Smooth muscle cell (in vitro differentiated cells): ENCODE data around the gene RAP1GAP. TPM values are rescaled to one million over a fixed set of nuclear protein-coding genes. Genes with fewer than 3 reads are reported as not detected.

ENCODE experiments used
- DNase-seq: peaks from one replicate; lab custom pipeline; 2025; ENCODE audit not compliant: unreplicated experiment; lab: John Stamatoyannopoulos, UW
- H2AFZ ChIP-seq: fragments of 200-600 bp; sonication (generic); 2 replicates; pipeline ENCODE4 v1.6.0; 2016; ENCODE audit warnings: antibody characterized with exemption, low read depth, mild to moderate bottlenecking
- H3F3A ChIP-seq: fragments of 200-600 bp; sonication (generic); 2 replicates; pipeline ENCODE4 v1.6.0; 2017; ENCODE audit warnings: antibody characterized with exemption, low read depth
- H3K27ac ChIP-seq: fragments of 200-600 bp; sonication (generic); 2 replicates; pipeline ENCODE4 v1.5.1; 2016; ENCODE audit warnings: low read depth, mild to moderate bottlenecking
- H3K27me3 ChIP-seq: fragments of 200-600 bp; sonication (generic); 2 replicates; pipeline ENCODE4 v1.6.1; 2016; ENCODE audit warnings: low read depth, mild to moderate bottlenecking
- H3K36me3 ChIP-seq: fragments of 200-600 bp; sonication (generic); 2 replicates; pipeline ENCODE4 v1.5.1; 2016; ENCODE audit warnings: low read depth
- H3K4me1 ChIP-seq: fragments of 200-600 bp; sonication (generic); 2 replicates; pipeline ENCODE4 v1.5.1; 2016; ENCODE audit warnings: low read depth
- H3K4me2 ChIP-seq: fragments of 200-600 bp; sonication (generic); 2 replicates; pipeline ENCODE4 v1.6.0; 2016; ENCODE audit warnings: mild to moderate bottlenecking
- H3K4me3 ChIP-seq: fragments of 200-600 bp; sonication (generic); 2 replicates; pipeline ENCODE4 v1.5.1; 2016; ENCODE audit warnings: mild to moderate bottlenecking
- H3K79me2 ChIP-seq: fragments of 200-600 bp; sonication (generic); 2 replicates; pipeline ENCODE4 v1.6.0; 2016; ENCODE audit warnings: low read depth, mild to moderate bottlenecking
- H3K9ac ChIP-seq: fragments of 200-600 bp; sonication (generic); 2 replicates; pipeline ENCODE4 v1.6.0; 2016; ENCODE audit warnings: low read depth
- H3K9me3 ChIP-seq: fragments of 200-600 bp; sonication (generic); replicated peaks from 2 replicates; pipeline ENCODE4 v1.5.1; 2016; ENCODE audit warnings: low read depth
- H4K20me1 ChIP-seq: fragments of 200-600 bp; sonication (generic); 2 replicates; pipeline ENCODE4 v1.6.0; 2016; ENCODE audit warnings: low read depth
- CTCF ChIP-seq: fragments of 200-600 bp; sonication (generic); IDR thresholded peaks from 2 replicates; pipeline ENCODE4 v1.5.1; 2017; ENCODE audit warnings: borderline replicate concordance, mild to moderate bottlenecking, antibody characterized with exemption; ENCODE audit not compliant: insufficient read depth, poor library complexity, severe bottlenecking
- WGBS: methylation state at CpG from one replicate; pipeline ENCODE4 v1.1.7; 2016; ENCODE audit warnings: low lambda C conversion rate; 5-methylcytosine and 5-hydroxymethylcytosine counted together
- polyA plus RNA-seq: library from polyadenylated mRNA; unstranded; fragments of >200 nt; fragmentation: Nextera tagmentation; extraction: Ambion mirVana; gene quantifications from 2 replicates; pipeline ENCODE4 v1.2.1, GENCODE V29; 2016
- total RNA-seq: library from RNA; depleted of rRNA; stranded (reverse); fragments of >200 nt; gene quantifications from 2 replicates; pipeline ENCODE4 v1.2.3, GENCODE V29; 2014

Gene RAP1GAP
- total and polyA plus RNA-seq, 2 experiments from 2014 or later: 0.99 to 4.1 TPM

- 15% methylated on average over 23 of the region's 23 CpGs for WGBS
- H4K20me1 ChIP-seq: no peaks in the 10 kb centered on the region
- DNase-seq: no peak
These were observed 78.9 kb downstream of the RAP1GAP start for GRCh38 chr1:21590126-21590880.

GRCh38 chr1:21589618-21590017 lies 79.5 kb downstream of the RAP1GAP start:
- TF ChIP-seq CTCF: no peak
- WGBS: 92% methylated on average over 5 of the region's 5 CpGs

More at GRCh38 chr1:21590126-21590880, 78.9 kb downstream of the RAP1GAP start:
- Histone ChIP-seq H3K79me2 (no peaks in the 10 kb centered on the region), H3K4me1 (peaks cover 14% of the 10 kb centered on the region), H3K27ac (peak overlapping the region; percentile 15), H3K27me3 (no peaks in the 10 kb centered on the region), H3K4me2 (peak overlapping the region; percentile 58), H2AFZ (no peak overlapping the region), H3K4me3 (no peak overlapping the region), H3F3A (no peaks in the 10 kb centered on the region), H3K9ac (no peak overlapping the region), H3K9me3 (no peaks in the 10 kb centered on the region), H3K36me3 (no peaks in the 10 kb centered on the region)
- no peak for TF ChIP-seq CTCF

GRCh38 chr1:21587602-21587953 lies 81.6 kb downstream of the RAP1GAP start:
- Histone ChIP-seq H4K20me1 (no peaks in the 10 kb centered on the region), H3K4me3 (no peak overlapping the region), H3F3A (no peaks in the 10 kb centered on the region), H3K4me2 (peak overlapping the region; percentile 60), H3K79me2 (no peaks in the 10 kb centered on the region), H3K27ac (no peak overlapping the region), H3K9me3 (no peaks in the 10 kb centered on the region), H3K9ac (no peak overlapping the region), H3K4me1 (peaks cover 14% of the 10 kb centered on the region), H3K27me3 (no peaks in the 10 kb centered on the region), H2AFZ (no peak overlapping the region), H3K36me3 (no peaks in the 10 kb centered on the region)
- DNase-seq: no peak
- no peak for TF ChIP-seq CTCF
- WGBS: 96% methylated on average over 5 of the region's 5 CpGs

More at GRCh38 chr1:21589618-21590017, 79.5 kb downstream of the RAP1GAP start:
- no peak for DNase-seq
- peak overlapping the region; percentile 15 for H3K27ac ChIP-seq
- H3K4me3 ChIP-seq: no peak overlapping the region
- H2AFZ ChIP-seq: no peak overlapping the region
- H3K27me3 ChIP-seq: no peaks in the 10 kb centered on the region
- peaks cover 14% of the 10 kb centered on the region for H3K4me1 ChIP-seq
- H3F3A ChIP-seq: no peaks in the 10 kb centered on the region
- H3K9me3 ChIP-seq: no peaks in the 10 kb centered on the region
- no peaks in the 10 kb centered on the region for H3K36me3 ChIP-seq
- H4K20me1 ChIP-seq: no peaks in the 10 kb centered on the region
- peak overlapping the region; percentile 58 for H3K4me2 ChIP-seq
- H3K9ac ChIP-seq: no peak overlapping the region
- no peaks in the 10 kb centered on the region for H3K79me2 ChIP-seq
